Gastroesophageal sphincter (tissue), 4 donors: Measurements from ENCODE around the gene PCBP3. TPM values are rescaled to one million over a fixed set of nuclear protein-coding genes. Genes with fewer than 3 reads are reported as not detected.

Source experiments
- ATAC-seq: fragments of 150-250 bp; one replicate; pipeline ENCODE4 v1.9.1; 2016; ENCODE audit warnings: mild to moderate bottlenecking, moderate library complexity
- H3K27ac ChIP-seq, 4 donors: fragments of 200-600 bp; sonication (generic) in 3 of 4; 1 replicate in 3 of 4; 2 replicates in 1 of 4; pipeline ENCODE4 v1.5.1; 2016 to 2019
- H3K27me3 ChIP-seq: fragments of 200-600 bp; sonication (generic); one replicate; pipeline ENCODE4 v1.5.1; 2019
- H3K36me3 ChIP-seq, 2 donors: fragments of 200-600 bp; sonication (generic); one replicate each; pipeline ENCODE4 v1.5.1; 2019; ENCODE audit warnings: control low read depth in 1 of 2
- H3K4me1 ChIP-seq, 3 donors: fragments of 200-600 bp; sonication (generic); 1 replicate in 2 of 3; 2 replicates in 1 of 3; pipeline ENCODE4 v1.5.1; 2016 to 2019; ENCODE audit warnings: control low read depth in 2 of 3
- H3K4me3 ChIP-seq, 2 donors: fragments of 200-600 bp; sonication (generic); one replicate each; pipeline ENCODE4 v1.5.1; 2019; ENCODE audit warnings: mild to moderate bottlenecking in 1 of 2, moderate library complexity in 1 of 2
- H3K9me3 ChIP-seq, 3 donors: fragments of 200-600 bp; sonication (generic); one replicate each; pipeline ENCODE4 v1.5.1; 2017 to 2019; ENCODE audit warnings: control low read depth in 2 of 3
- EP300 ChIP-seq: sonication (generic); formaldehyde crosslinking; IDR thresholded peaks from one replicate; pipeline ENCODE4 v1.6.1; 2017; ENCODE audit warnings: antibody characterized with exemption, mild to moderate bottlenecking
- POLR2A ChIP-seq, 2 donors: fragments of 450-650 bp; IDR thresholded peaks; one replicate each; pipeline ENCODE4 v1.6.1; 2017; ENCODE audit warnings: antibody characterized with exemption in 2 of 2, mild to moderate bottlenecking in 2 of 2, moderate library complexity in 1 of 2
- POLR2AphosphoS5 ChIP-seq: sonication (generic); formaldehyde crosslinking; IDR thresholded peaks from one replicate; pipeline ENCODE4 v1.6.1; 2017; ENCODE audit warnings: antibody characterized with exemption
- WGBS, 2 donors: methylation state at CpG; one replicate each; pipeline ENCODE4 v1.1.5; 2018; ENCODE audit warnings: low coverage in 1 of 2; 5-methylcytosine and 5-hydroxymethylcytosine counted together
- total RNA-seq, 4 donors: library from RNA; depleted of rRNA; stranded (reverse); fragments of >200 nt; gene quantifications; one replicate each; pipeline ENCODE4 v1.1.0, GENCODE V29; 2016
- TF ChIP-seq, protein P1 (sequence below), 4 experiments: fragments of 200-600 bp in 2 of 4; fragments of 450-650 bp in 2 of 4; sonication (generic) in 1 of 4; IDR thresholded peaks; one replicate each; pipeline ENCODE4 v1.5.1; 2017 to 2019; ENCODE audit warnings: antibody characterized with exemption in 4 of 4, mild to moderate bottlenecking in 2 of 4, moderate library complexity in 2 of 4

The PCBP3 gene
- total RNA-seq, 4 donors from 2014 or later, result 5.1 to 14.8 (median 10.4) TPM

DNA sequence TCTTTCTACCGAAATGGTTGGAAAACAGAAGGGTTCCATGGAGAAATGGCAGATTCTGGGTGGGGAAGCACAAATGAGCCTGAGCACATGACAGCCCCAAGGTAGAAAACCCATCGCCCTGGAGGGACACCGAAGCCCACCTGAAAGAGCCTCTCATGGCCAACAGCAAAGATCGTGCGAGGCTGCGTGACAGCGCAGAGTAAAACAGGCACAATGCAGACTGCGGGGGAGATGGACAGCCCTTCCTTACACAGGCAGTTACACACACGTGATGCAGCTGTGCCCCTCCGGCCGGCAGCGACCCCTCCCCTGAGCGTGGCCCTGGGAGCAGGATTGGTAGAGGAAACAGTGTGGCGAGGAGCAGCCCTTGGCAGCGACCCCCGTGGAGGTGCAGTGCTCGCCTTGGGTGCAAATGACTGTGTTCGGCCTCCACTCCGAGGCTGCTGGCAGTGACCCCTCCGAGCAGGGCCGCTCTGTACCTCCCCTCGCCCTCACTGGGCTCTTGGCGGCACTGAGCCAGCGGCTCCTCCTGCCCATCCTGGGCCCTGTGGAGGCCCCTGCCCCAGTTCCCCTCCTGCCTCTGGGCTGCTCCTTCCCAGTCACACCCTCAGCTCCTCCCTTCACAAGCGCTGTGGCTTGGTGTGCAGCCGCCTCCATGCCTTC is 217.1 kb downstream of the PCBP3 start:
- no peak for ATAC-seq
- no peaks in the 10 kb centered on the region for H3K9me3 ChIP-seq
- H3K4me1 ChIP-seq, result no peaks in the 10 kb centered on the region
- no peak overlapping the region for H3K4me3 ChIP-seq
- H3K27me3 ChIP-seq, result peaks cover 3% of the 10 kb centered on the region
- H3K36me3 ChIP-seq, result no peaks in the 10 kb centered on the region
- H3K27ac ChIP-seq, result no peak overlapping the region
- TF ChIP-seq, protein P1, sequence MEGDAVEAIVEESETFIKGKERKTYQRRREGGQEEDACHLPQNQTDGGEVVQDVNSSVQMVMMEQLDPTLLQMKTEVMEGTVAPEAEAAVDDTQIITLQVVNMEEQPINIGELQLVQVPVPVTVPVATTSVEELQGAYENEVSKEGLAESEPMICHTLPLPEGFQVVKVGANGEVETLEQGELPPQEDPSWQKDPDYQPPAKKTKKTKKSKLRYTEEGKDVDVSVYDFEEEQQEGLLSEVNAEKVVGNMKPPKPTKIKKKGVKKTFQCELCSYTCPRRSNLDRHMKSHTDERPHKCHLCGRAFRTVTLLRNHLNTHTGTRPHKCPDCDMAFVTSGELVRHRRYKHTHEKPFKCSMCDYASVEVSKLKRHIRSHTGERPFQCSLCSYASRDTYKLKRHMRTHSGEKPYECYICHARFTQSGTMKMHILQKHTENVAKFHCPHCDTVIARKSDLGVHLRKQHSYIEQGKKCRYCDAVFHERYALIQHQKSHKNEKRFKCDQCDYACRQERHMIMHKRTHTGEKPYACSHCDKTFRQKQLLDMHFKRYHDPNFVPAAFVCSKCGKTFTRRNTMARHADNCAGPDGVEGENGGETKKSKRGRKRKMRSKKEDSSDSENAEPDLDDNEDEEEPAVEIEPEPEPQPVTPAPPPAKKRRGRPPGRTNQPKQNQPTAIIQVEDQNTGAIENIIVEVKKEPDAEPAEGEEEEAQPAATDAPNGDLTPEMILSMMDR (IDR thresholded peaks at IDR 0.05), result no peak
- TF ChIP-seq EP300, result no peak
- no peak for TF ChIP-seq POLR2AphosphoS5
- no peak for TF ChIP-seq POLR2A (IDR thresholded peaks at IDR 0.05)
- 95 to 96% methylated on average over 7 to 16 of the region's 26 CpGs for WGBS, 2 donors

DNA sequence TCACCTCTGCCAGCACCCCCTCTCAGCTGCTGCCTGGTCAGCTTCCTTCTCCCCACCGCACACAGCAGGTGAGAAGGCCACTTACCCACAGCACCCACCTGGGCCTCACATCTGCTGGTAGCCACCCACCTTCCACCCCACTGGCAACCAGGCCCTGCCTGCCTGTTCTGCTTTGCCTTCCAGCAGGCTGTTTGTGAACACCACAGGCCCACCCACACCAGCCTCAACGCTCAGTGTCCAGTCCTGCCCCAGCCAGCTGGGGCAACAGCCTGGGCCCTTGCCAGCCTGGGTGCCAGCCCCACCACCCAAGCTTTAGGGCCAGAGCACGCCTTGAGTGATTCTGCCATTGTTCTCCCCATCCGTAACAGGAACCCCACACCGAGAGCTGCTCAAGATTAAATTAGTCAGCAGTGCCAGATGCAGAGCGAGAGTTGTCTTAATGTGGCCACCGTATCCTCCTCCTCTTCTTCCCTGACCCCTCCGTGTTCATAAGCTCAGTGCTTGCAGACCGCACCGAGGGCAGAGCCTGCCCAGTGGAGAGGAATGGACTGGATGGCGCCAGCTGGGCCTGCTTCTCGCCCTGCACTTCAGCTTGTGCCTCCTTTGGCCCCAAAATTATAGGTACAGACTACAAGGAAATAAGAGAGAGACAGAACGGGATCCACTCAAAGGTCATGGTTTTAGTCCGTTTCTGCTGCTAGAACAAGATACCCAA is 217.8 kb downstream of the PCBP3 start:
- TF ChIP-seq POLR2AphosphoS5, result no peak
- no peak overlapping the region for H3K4me3 ChIP-seq
- H3K4me1 ChIP-seq, result no peaks in the 10 kb centered on the region
- no peaks in the 10 kb centered on the region for H3K9me3 ChIP-seq
- H3K27ac ChIP-seq, result no peak overlapping the region
- no peak for ATAC-seq
- peaks cover 9% of the 10 kb centered on the region for H3K27me3 ChIP-seq
- 100% methylated on average over 2 of the region's 14 CpGs for WGBS, 2 donors
- no peaks in the 10 kb centered on the region for H3K36me3 ChIP-seq

DNA sequence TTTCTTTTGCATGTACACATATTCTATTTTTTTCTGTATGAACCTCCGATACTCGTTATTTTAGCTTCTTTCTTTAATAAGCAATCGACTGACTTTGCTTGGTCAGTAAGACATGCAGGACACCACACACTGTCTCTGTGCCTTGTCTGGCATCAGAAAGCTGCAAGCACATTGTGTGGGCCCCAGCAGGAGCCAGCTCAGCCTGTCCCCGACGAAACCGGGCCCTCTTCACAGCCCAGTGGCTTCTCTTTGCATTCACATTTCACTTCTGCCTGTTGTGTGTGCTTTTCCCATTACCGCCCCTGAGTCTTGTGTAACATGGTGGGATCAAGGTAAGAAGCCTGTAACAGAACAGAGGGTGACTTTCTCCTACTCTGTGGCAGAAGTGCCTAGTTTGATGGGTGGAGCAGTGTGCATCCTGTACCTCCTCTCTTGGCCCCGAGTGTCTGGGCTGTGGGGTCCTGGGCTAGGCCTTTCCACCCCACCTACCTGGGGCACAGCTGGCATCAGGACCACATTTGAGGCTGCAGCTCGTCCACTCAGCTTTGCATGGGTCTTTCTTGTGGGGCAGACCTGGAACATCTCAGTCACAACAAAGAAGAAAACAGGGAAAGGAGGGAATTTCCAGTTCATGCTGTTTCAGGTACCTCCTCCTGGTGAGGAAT is 219.2 kb downstream of the PCBP3 start:
- Histone ChIP-seq H3K9me3 (no peaks in the 10 kb centered on the region), H3K4me1 (no peaks in the 10 kb centered on the region), H3K36me3 (no peaks in the 10 kb centered on the region), H3K27me3 (peaks cover 11% of the 10 kb centered on the region), H3K4me3 (no peak overlapping the region), H3K27ac (no peak overlapping the region)
- no peak for ATAC-seq
- WGBS, 2 donors, result 63 to 82% methylated on average over 2 to 6 of the region's 9 CpGs
- no peak for TF ChIP-seq POLR2AphosphoS5
- TF ChIP-seq POLR2A (IDR thresholded peaks at IDR 0.05), result no peak
- no peak for TF ChIP-seq EP300
- TF ChIP-seq, protein P1 (IDR thresholded peaks at IDR 0.05), result no peak

DNA sequence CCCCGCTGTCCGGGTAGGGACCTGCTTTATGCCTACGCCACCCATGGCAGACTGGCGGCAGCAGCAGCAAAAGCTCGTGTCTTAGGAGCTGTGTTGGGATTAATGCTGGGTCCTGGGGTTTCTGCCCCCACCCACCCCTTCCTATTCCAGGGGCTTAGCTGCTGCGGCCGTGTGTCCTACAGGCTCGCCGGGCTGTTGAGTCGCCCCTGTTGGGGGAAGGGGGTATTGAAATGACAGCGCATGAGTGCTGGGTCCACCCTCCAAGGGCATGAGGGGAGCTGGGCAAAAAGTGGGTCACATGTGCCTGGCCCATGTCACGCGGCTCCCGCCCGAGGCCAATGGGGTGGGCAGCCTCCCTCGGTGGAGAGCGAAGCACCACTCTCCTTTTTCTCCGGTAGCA is 219.7 kb downstream of the PCBP3 start:
- ATAC-seq, result no peak
- no CpG with 5 or more reads among the region's 18 CpGs for WGBS, 2 donors
- Histone ChIP-seq H3K36me3 (no peaks in the 10 kb centered on the region), H3K4me1 (no peaks in the 10 kb centered on the region), H3K27ac (no peak overlapping the region), H3K9me3 (no peaks in the 10 kb centered on the region), H3K4me3 (no peak overlapping the region), H3K27me3 (peaks cover 11% of the 10 kb centered on the region)
- TF ChIP-seq, protein P1 (IDR thresholded peaks at IDR 0.05), result no peak
- TF ChIP-seq POLR2AphosphoS5 (no peak), POLR2A (IDR thresholded peaks at IDR 0.05) (no peak), EP300 (no peak)

DNA sequence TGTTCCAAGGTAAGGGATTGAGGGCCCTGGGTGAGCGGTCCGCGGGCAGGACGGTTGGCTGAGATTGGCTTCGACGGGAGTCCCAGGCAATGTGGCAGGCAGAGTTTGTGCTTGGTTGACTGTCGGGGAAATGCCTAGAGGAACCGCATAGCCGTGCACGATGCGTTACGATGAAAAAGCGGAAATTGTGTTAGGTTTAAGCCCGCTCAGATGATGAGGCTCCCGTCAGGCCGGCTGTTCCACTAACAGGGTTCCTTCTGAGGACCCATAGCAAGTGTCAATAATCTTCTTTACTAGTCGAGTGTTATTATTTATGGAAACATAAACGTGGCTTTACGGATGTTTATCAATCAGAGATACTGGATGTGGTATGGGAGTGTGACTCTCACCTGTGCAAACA is 220.2 kb downstream of the PCBP3 start:
- 79% methylated on average over 7 to 14 of the region's 19 CpGs for WGBS, 2 donors
- Histone ChIP-seq H3K27ac (no peak overlapping the region), H3K4me1 (no peaks in the 10 kb centered on the region), H3K4me3 (no peak overlapping the region), H3K27me3 (peaks cover 11% of the 10 kb centered on the region), H3K36me3 (no peaks in the 10 kb centered on the region), H3K9me3 (no peaks in the 10 kb centered on the region)
- TF ChIP-seq, protein P1 (IDR thresholded peaks at IDR 0.05), result no peak
- no peak for ATAC-seq
